HepG2 (cell line): ENCODE data around the gene STRA6. TPM values are rescaled to one million over a fixed set of nuclear protein-coding genes. Genes with fewer than 3 reads are reported as not detected.

Experiments used
- ATAC-seq: fragments of 200-7000 bp; cut with Tn5 transposase; 3 replicates; pipeline ENCODE4 v1.9.1; 2020; ENCODE audit warnings: mild to moderate bottlenecking, moderate library complexity
- BruUV-seq: library from RNA; stranded (reverse); fragments of 400-500 nt; replicated peaks from 2 replicates; lab custom pipeline; 2021; lab: Mats Ljungman, UMichigan
- CTCF ChIA-PET: fragments of 300-600 bp; formaldehyde crosslinking; extraction: SDS; loops from one replicate; lab custom pipeline; 2021; ENCODE audit warnings: low total read pairs, inconsistent platforms, low intra/inter-chr PET ratio; lab: Yijun Ruan, JAX
- POLR2A ChIA-PET: fragments of 350-600 bp; sonication (Branson Sonifier 250); formaldehyde crosslinking; loops from one replicate; lab custom pipeline; 2020; ENCODE audit warnings: antibody characterized with exemption, inconsistent platforms; lab: Yijun Ruan, JAX
- DNase-seq: peaks from one replicate; pipeline ENCODE4 v3.0.0-alpha.2; 2015; ENCODE audit warnings: low spot score
- FAIRE-seq: peaks from 3 replicates; lab custom pipeline; 2011; peaks lifted over from hg19 to GRCh38; lab: Jason Lieb, UNC
- H2AFZ ChIP-seq: one replicate; pipeline ENCODE4 v1.6.1; 2011; ENCODE audit warnings: low read length, inconsistent platforms
- H3K27ac ChIP-seq: fragments of 300-600 bp; 3 replicates; pipeline ENCODE4 v1.8.0; 2011; ENCODE audit warnings: mixed run types, mild to moderate bottlenecking, mixed read lengths, low read length, inconsistent platforms; ENCODE audit not compliant: insufficient read depth; ENCODE audit errors: extremely low read length
- H3K27me3 ChIP-seq, 2 experiments: fragments of 200-600 bp in 1 of 2; 2 replicates in 1 of 2; 3 replicates in 1 of 2; pipeline versions ENCODE4 v1.6.0 to v1.8.0; 2011; ENCODE audit warnings: low read length in 2 of 2, mild to moderate bottlenecking in 2 of 2, moderate library complexity in 2 of 2, inconsistent platforms in 1 of 2; ENCODE audit not compliant: insufficient read depth in 2 of 2, control insufficient read depth in 1 of 2
- H3K36me3 ChIP-seq, 2 experiments: fragments of 200-600 bp in 1 of 2; replicated peaks in 1 of 2; 2 replicates in 1 of 2; 3 replicates in 1 of 2; pipeline versions ENCODE4 v1.5.1 to v1.8.0; 2011; ENCODE audit warnings: low read length in 2 of 2, inconsistent platforms in 1 of 2; ENCODE audit not compliant: insufficient read depth in 2 of 2, control insufficient read depth in 1 of 2
- H3K4me1 ChIP-seq: 2 replicates; pipeline ENCODE4 v1.5.1; 2012; ENCODE audit warnings: low read length, inconsistent platforms; ENCODE audit not compliant: insufficient read depth
- H3K4me2 ChIP-seq: 2 replicates; pipeline ENCODE4 v1.6.0; 2011; ENCODE audit warnings: low read depth, low read length, inconsistent platforms
- H3K4me3 ChIP-seq, 3 experiments: fragments of 200-600 bp in 1 of 3; sonication (generic), shearing (Covaris generic) in 1 of 3; replicated peaks in 1 of 3; 2 replicates each; pipeline ENCODE4 v1.5.1; 2011 to 2016; ENCODE audit warnings: low read length in 3 of 3, inconsistent platforms in 2 of 3, low read depth in 2 of 3, mild to moderate bottlenecking in 2 of 3, control low read depth in 1 of 3, mixed read lengths in 1 of 3; ENCODE audit not compliant: insufficient read depth in 1 of 3
- H3K79me2 ChIP-seq: one replicate; pipeline ENCODE4 v1.6.1; 2011; ENCODE audit warnings: low read length, inconsistent platforms; ENCODE audit not compliant: insufficient read depth
- H3K9ac ChIP-seq: 2 replicates; pipeline ENCODE4 v1.6.0; 2011; ENCODE audit warnings: mild to moderate bottlenecking, low read depth, low read length, inconsistent platforms; ENCODE audit not compliant: insufficient read depth
- H3K9me3 ChIP-seq: 2 replicates; pipeline ENCODE4 v1.5.1; 2012; ENCODE audit warnings: mild to moderate bottlenecking, low read length
- H4K20me1 ChIP-seq: 2 replicates; pipeline ENCODE4 v1.6.0; 2011; ENCODE audit warnings: inconsistent platforms, mild to moderate bottlenecking, low read length, moderate library complexity; ENCODE audit not compliant: insufficient read depth
- ATF6 ChIP-seq: sonication (generic); formaldehyde crosslinking; conservative IDR thresholded peaks from 2 replicates; pipeline ENCODE4 v1.4.0; 2020; ENCODE audit warnings: missing genetic modification reagents
- BCL3 ChIP-seq: sonication (generic); formaldehyde crosslinking; IDR thresholded peaks from 2 replicates; pipeline ENCODE4 v1.5.1; 2020; ENCODE audit warnings: mild to moderate bottlenecking, missing genetic modification reagents, moderate library complexity
- BRCA1 ChIP-seq: sonication (generic); formaldehyde crosslinking; IDR thresholded peaks from 2 replicates; pipeline ENCODE4 v1.4.0; 2020; ENCODE audit warnings: missing genetic modification reagents
- ELF1 ChIP-seq: sonication (generic); formaldehyde crosslinking; IDR thresholded peaks from 2 replicates; pipeline ENCODE4 v1.4.0; 2020; ENCODE audit warnings: missing genetic modification reagents
- ELK4 ChIP-seq: sonication (generic); formaldehyde crosslinking; IDR thresholded peaks from 2 replicates; pipeline ENCODE4 v1.9.0; 2021; ENCODE audit warnings: missing genetic modification reagents, borderline replicate concordance
- GRHL1 ChIP-seq: sonication (generic); formaldehyde crosslinking; conservative IDR thresholded peaks from 2 replicates; pipeline ENCODE4 v1.8.0; 2022; ENCODE audit warnings: missing genetic modification reagents
- HNRNPL ChIP-seq: fragments of 200-400 bp; formaldehyde crosslinking; IDR thresholded peaks from 2 replicates; pipeline ENCODE4 v1.6.1; 2017; ENCODE audit warnings: mild to moderate bottlenecking, low read depth, low read length
- ZNF746 ChIP-seq: sonication (generic); formaldehyde crosslinking; IDR thresholded peaks from 2 replicates; pipeline ENCODE4 v1.8.0; 2022; ENCODE audit warnings: mild to moderate bottlenecking, missing genetic modification reagents
- ZNF781 ChIP-seq: sonication (generic); formaldehyde crosslinking; IDR thresholded peaks from 2 replicates; pipeline ENCODE4 v1.5.1; 2020; ENCODE audit warnings: borderline replicate concordance, mild to moderate bottlenecking, missing genetic modification reagents; ENCODE audit errors: not compliant biosample characterization
- WGBS: methylation state at CpG from one replicate; pipeline ENCODE4 v1.1.6; 2017; ENCODE audit warnings: low lambda C conversion rate; 5-methylcytosine and 5-hydroxymethylcytosine counted together
- in situ Hi-C: cut with HindIII; loops from 2 replicates; pipeline ENCODE4 v1.10.0; 2017; ENCODE audit warnings: low pct_unique_long_range_greater_than_20kb; ENCODE audit not compliant: extremely low pct_ligation_motif_present
- intact Hi-C: fragments of 100-400 bp; cut with micrococcal nuclease; formaldehyde crosslinking; loops from one replicate; pipeline ENCODE4 v1.10.0; 2022; ENCODE audit not compliant: unreplicated experiment
- polyA plus RNA-seq, 8 experiments: library from polyadenylated mRNA; depleted of rRNA in 3 of 8; stranded (reverse) in 7 of 8; unstranded in 1 of 8; fragments of >200 nt; fragmentation: Illumina TruSeq in 4 of 8; extraction: Trizol in 4 of 8; gene quantifications; 2 replicates each; pipeline versions ENCODE4 v1.2.1 to v1.2.3, GENCODE V29; 2011 to 2016; ENCODE audit warnings: low read depth in 4 of 8, missing spikeins in 1 of 8, mixed read lengths in 1 of 8; ENCODE audit not compliant: insufficient read depth in 1 of 8
- total RNA-seq, 5 experiments: library from RNA; depleted of rRNA; stranded (reverse); fragments of >200 nt; fragmentation: Illumina TruSeq; extraction: Trizol; gene quantifications; 2 replicates each; pipeline ENCODE4 v1.2.3, GENCODE V29; 2016; ENCODE audit warnings: low read depth in 1 of 5

STRA6 gene
- total and polyA plus RNA-seq, 2 of the 13 experiments (the other 11 are each of a cell fraction or from before 2014, with no cell fraction given): 1.6 to 2.1 TPM

GRCh38 chr15:74240002-74240568 lies 37.5 kb upstream of the STRA6 start:
- intact Hi-C loops (no loop called here), in situ Hi-C loops (no loop called here)
- no peak for FAIRE-seq
- Histone ChIP-seq H3K27me3 (peaks cover 2 to 23% of the 10 kb centered on the region in 2 experiments; a peak in 4 of 5 replicates), H3K4me3 (no peak overlapping the region), H4K20me1 (no peaks in the 10 kb centered on the region), H2AFZ (no peak overlapping the region), H3K4me2 (no peak overlapping the region), H3K9ac (no peak overlapping the region), H3K9me3 (no peaks in the 10 kb centered on the region), H3K4me1 (peaks cover 13% of the 10 kb centered on the region; the same call in 1 of the 2 replicates), H3K36me3 (no peaks in the 10 kb centered on the region), H3K27ac (no peak overlapping the region), H3K79me2 (no peaks in the 10 kb centered on the region)
- DNase-seq: peak; percentile 40
- WGBS: 0% methylated on average over 2 of the region's 5 CpGs
- ChIA-PET CTCF (no interaction called here), POLR2A (no interaction called here)
- ATAC-seq: no peak; the same call in 2 of the 3 replicates
- TF ChIP-seq HNRNPL (0 out of 2 replicates have a peak, but pooled peaks have one; percentile 30), ELF1 (no peak)
- no TSS peak for BruUV-seq

GRCh38 chr15:74239051-74239705 lies 36.6 kb upstream of the STRA6 start:
- no peak overlapping the region for H3K27ac ChIP-seq
- WGBS: 10% methylated on average over 5 of the region's 6 CpGs
- no peak for FAIRE-seq
- POLR2A ChIA-PET: no interaction called here
- in situ Hi-C loops (no loop called here), intact Hi-C loops (no loop called here)
- CTCF ChIA-PET: no interaction called here
- no peaks in the 10 kb centered on the region for H4K20me1 ChIP-seq
- H3K79me2 ChIP-seq: no peaks in the 10 kb centered on the region
- no peak overlapping the region for H3K9ac ChIP-seq
- no peak overlapping the region for H3K4me3 ChIP-seq
- no peak for ATAC-seq
- no peak overlapping the region for H2AFZ ChIP-seq
- H3K27me3 ChIP-seq: peaks cover 2 to 19% of the 10 kb centered on the region in 2 experiments; a peak in 4 of 5 replicates
- H3K9me3 ChIP-seq: no peaks in the 10 kb centered on the region
- no peak overlapping the region for H3K4me2 ChIP-seq
- no TSS peak for BruUV-seq
- peaks cover 13% of the 10 kb centered on the region; the same call in 1 of the 2 replicates for H3K4me1 ChIP-seq
- no peaks in the 10 kb centered on the region for H3K36me3 ChIP-seq
- DNase-seq: no peak
- TF ChIP-seq ELK4 (CRISPR knock-in tag): no peak
- no peak for TF ChIP-seq ATF6 (CRISPR knock-in tag)
- TF ChIP-seq BCL3 (CRISPR knock-in tag): no peak
- no peak for TF ChIP-seq BRCA1 (CRISPR knock-in tag)
- TF ChIP-seq ZNF781 (CRISPR knock-in tag): no peak
- no peak for TF ChIP-seq ZNF746
- TF ChIP-seq GRHL1 (CRISPR knock-in tag): no peak
